ENCODE measurements around the gene LIN37. TPM values are rescaled to one million over a fixed set of nuclear protein-coding genes. Genes with fewer than 3 reads are reported as not detected.

Gene LIN37
- total and polyA plus RNA-seq, 4 donors: 2.6 to 7.0 (median 6.1) TPM

- DNase-seq (ENCODE audit: low spot score): no peak
- no peaks in the 10 kb centered on the region for H3K27me3 ChIP-seq (ENCODE audit: control insufficient read depth in 4 of 4, insufficient read depth in 4 of 4, low read length in 3 of 4)
- 81% methylated on average over 1 of the region's 1 CpG for WGBS
- no peaks in the 10 kb centered on the region for H3K9me3 ChIP-seq (ENCODE audit: control insufficient read depth in 4 of 4, low read length in 3 of 4)
- H3K4me1 ChIP-seq (ENCODE audit: control insufficient read depth in 4 of 4, insufficient read depth in 4 of 4, low read length in 3 of 4): no peaks in the 10 kb centered on the region
- H3K9ac ChIP-seq (ENCODE audit: low read depth in 1 of 2, low read length in 2 of 2): no peak overlapping the region
- no peak overlapping the region for H3K27ac ChIP-seq (ENCODE audit: low read depth in 1 of 2, low read length in 2 of 2)
- no peaks in the 10 kb centered on the region for H3K36me3 ChIP-seq (ENCODE audit: control insufficient read depth in 4 of 4, insufficient read depth in 3 of 4, low read depth in 1 of 4, low read length in 3 of 4)
- H3K4me3 ChIP-seq (ENCODE audit: low read depth in 1 of 3, low read length in 3 of 3): no peak overlapping the region
- no peak for TF ChIP-seq REST (IDR thresholded peaks at IDR 0.05)
- TF ChIP-seq ZBTB33 (IDR thresholded peaks at IDR 0.05): no peak
- no peak for TF ChIP-seq TAF1 (conservative IDR thresholded peaks at IDR 0.05)
- no peak for TF ChIP-seq CTCF (IDR thresholded peaks at IDR 0.05; ENCODE audit: low read depth, low read length, missing input control)
- TF ChIP-seq YY1 (IDR thresholded peaks at IDR 0.05): no peak
- no peak for TF ChIP-seq JUND (IDR thresholded peaks at IDR 0.05)
- TF ChIP-seq EGR1 (IDR thresholded peaks at IDR 0.05; ENCODE audit: low read depth in 2 of 2): no peak
- TF ChIP-seq RAD21 (IDR thresholded peaks at IDR 0.05): no peak
- no peak for TF ChIP-seq SP1 (IDR thresholded peaks at IDR 0.05)
- no peak for TF ChIP-seq FOXA1 (IDR thresholded peaks at IDR 0.05)
- TF ChIP-seq MAX (IDR thresholded peaks at IDR 0.05): no peak
- no peak for TF ChIP-seq RXRA (IDR thresholded peaks at IDR 0.05)
- TF ChIP-seq HNF4G (IDR thresholded peaks at IDR 0.05): no peak
- no peak for TF ChIP-seq HNF4A (conservative IDR thresholded peaks at IDR 0.05)
- TF ChIP-seq ATF3 (IDR thresholded peaks at IDR 0.05): no peak
- TF ChIP-seq GABPA (IDR thresholded peaks at IDR 0.05 in 1 of 2, conservative IDR thresholded peaks at IDR 0.05 in 1 of 2): no peak
- no peak for TF ChIP-seq NR2F2 (IDR thresholded peaks at IDR 0.05)
- TF ChIP-seq FOXA2 (IDR thresholded peaks at IDR 0.05): no peak
Observed at GRCh38 chr19:35708391-35708790, 40.0 kb upstream of the LIN37 start.

All from liver (tissue), 9 donors.